NCI-H128 (cell line): ENCODE data around the gene RTN4RL1.
"Not testable (repeated sequence)": the region's sequence is repeated elsewhere in the genome, so short reads cannot be mapped to it uniquely, and the experiment has no call there.

Experiments used
- DNase-seq: peaks from one replicate; lab custom pipeline; 2025; ENCODE audit not compliant: unreplicated experiment; lab: John Stamatoyannopoulos, UW

The RTN4RL1 gene

DNA sequence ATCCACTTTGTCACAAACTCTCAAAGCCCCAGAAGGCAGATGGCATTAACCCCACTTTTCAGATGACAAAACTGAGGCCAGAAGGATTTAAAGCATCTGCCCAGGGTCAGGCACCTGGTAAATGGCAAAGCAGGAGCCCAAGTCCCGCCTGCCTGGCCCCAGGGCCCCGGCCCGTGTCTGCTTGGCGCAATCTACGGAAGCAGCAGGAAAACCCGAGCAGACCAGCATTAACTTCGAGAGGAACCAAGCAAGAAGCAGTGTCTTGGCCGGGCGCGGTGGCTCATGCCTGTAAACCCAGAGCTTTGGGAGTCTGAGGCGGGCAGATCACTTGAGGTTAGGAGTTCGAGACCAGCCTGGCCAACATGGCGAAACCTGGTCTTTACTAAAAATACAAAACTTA, 21.6 kb downstream of the RTN4RL1 start:
- DNase-seq = no peak

DNA sequence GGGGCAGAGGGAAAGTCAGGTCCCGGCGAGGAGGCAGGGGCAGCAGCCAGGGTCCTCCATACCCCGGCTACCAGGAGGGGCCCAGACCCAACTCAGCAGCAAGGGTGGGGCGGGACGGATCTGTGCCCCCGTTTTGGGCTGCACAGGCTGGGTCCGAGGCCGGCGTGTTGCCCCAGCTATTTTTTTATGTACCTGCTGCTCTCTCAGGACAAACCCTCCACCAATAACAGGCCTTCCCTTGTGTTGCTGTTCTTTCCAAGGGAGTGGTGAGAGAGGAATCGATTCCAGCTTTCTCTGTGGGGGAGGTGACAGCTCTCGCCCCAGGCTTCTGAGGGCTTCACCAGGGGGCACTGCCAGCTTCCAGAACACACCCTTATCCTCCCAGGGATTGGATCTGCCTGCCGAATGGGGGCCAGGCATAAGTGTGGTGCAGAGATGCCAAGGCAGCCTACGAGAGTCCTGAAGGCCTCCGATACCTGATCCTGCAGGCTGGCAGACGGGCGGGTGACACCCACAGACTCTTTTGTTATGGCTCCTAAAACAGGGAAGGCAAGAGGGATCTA, 22.3 kb downstream of the RTN4RL1 start:
- DNase-seq = no peak

DNA sequence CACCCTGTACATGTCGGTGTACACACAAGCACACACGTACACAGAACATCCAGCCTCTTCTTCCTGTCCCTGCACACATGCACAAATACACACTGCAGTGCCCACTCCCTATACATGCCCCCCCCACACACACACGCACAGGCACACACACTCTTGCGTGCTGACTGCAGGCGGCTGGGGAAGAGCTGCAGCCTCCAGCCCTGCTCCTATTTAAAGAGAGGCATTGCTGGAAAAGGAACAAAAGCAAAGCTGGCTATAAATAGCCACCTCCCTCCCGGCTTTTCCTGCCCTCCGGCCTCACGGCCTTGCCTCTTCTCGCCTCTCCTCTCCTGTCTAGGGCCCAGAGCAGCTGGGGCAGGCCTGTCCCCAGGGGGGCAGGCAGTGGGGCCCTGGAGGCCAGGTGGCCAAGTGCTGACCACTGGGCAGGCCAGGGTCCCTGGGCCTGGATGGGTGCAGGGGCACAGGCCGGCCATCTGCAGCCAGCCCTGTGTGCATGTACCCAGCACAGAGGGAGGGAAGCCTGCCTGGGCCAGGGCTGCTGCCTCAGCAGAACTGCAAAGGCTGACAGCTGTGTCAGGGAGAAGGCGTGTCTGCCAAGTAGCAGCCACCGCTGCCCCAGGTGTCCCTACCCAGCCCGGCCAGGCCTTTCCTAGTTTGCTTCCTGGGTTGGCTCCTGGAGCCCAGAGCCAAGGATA, 25.4 kb downstream of the RTN4RL1 start:
- no peak for DNase-seq

- no peak for DNase-seq
These were observed 27.0 kb downstream of the RTN4RL1 start for GRCh38 chr17:1997927-1998742.

DNA sequence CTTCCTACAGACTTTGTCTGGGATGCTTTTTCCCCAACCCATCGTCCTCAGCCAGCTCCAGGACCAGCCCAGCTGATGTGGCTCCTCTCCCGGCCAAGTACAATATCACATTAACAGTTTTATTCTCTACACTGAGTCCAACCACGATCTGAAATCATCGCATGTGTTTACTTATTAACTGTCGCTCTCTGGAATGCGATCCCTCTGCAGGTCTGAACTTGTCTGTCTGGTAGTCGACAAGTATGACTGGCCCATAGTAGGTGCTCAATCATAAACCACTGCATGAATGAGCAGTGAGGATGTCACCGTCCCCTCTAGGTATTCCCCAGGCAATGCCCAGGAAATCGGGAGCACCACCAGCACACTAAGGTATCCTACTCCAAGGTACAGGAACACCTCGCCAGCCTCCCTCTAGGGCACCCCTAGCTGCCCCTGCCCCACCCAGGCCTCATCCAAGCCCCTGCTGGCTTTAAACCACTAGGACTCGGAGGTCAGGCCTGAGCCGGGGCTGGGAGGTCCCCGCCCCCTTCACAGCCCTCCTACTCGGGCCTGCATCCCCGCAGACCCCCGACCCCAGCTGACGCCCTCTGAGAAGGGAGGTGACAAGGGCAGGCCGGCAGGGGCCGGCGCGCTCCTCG, 27.7 kb downstream of the RTN4RL1 start:
- no peak for DNase-seq

- DNase-seq = no peak
These were observed 28.3 kb downstream of the RTN4RL1 start for GRCh38 chr17:1996800-1997288.

DNA sequence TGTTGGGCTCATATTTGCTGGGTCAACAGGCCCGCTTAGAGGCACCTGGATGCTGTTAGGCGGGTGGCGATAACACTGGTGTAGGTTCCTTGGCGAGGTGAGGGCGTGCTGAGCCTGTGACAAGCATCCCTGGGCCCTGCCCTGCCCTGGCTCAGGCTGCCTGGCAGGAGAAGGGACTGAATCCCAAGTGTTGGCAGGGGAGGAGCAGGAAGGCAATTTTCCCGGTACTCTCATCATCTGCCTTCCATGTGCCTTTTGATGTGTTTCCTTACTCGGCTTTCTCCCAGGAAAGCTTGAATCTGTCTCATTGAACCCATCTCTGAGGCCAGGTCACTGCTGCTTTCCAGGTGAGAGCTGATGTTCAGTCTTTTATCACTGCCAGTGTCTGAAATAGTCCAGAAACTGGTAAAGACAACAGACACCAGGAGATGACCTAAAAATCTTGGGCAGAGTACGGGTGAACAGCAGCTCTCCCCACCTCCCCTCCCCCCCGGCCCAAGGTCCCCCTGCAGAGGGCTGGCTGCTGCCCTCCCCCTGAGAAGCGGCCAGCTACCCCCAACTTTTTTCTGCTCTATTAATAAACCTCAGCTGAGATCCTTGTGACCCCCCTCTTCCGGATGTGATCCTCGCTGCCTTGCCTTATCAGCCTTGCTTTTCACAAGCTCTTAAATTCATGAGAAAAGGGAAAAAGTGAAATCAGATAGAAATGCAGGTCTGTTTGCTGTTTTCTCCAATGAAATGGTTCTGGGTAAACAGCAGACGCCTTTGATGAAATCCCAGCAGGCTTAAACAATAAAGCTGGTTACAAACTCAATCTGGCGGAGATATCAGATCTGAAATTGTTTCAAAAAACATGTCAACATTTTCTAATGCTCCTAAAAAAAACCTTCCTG, 29.0 kb downstream of the RTN4RL1 start:
- DNase-seq = no peak

- DNase-seq = no peak
These were observed 29.7 kb downstream of the RTN4RL1 start for GRCh38 chr17:1995321-1995892.

GRCh38 chr17:1994707-1995106, 30.4 kb downstream of the RTN4RL1 start:
- DNase-seq = no peak

DNA sequence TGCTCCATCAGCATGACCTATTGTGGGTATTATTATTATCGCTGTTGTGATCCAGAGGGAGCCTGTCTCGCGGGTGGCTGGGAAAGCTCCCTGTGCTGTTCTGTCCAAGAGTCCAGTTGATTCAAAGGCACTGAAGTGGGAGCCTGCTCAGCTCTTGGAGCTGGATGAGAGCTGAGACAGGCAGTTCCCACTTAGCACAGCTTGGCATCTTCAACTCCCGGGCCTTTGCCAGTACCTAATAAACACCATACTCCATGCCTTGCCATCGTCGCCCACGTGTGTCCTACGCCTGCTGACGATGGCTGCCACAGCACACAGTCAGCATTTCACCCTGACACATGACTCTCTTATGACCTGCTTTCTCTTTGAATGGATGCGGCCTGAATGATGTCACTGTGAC, 32.6 kb downstream of the RTN4RL1 start:
- DNase-seq = no peak

DNA sequence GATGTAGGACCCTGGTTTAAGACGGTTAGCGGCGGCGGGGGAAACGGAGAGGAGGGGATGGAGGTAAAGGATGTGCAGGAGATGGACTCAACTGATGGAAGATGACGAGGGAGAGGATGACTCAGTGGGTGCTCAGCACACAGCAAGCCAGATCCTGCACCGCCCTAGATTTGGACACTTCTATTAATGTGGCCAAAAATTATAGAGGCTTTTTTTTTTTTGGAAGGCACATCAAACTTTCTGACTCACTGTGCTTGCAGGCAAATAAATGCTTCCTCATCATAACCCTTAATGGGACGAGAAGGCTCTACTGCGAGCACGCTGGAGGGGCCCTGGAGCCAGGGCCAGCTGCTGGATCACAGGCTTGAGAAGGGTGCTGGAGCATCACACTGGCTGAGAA, 36.0 kb downstream of the RTN4RL1 start:
- no peak for DNase-seq

DNA sequence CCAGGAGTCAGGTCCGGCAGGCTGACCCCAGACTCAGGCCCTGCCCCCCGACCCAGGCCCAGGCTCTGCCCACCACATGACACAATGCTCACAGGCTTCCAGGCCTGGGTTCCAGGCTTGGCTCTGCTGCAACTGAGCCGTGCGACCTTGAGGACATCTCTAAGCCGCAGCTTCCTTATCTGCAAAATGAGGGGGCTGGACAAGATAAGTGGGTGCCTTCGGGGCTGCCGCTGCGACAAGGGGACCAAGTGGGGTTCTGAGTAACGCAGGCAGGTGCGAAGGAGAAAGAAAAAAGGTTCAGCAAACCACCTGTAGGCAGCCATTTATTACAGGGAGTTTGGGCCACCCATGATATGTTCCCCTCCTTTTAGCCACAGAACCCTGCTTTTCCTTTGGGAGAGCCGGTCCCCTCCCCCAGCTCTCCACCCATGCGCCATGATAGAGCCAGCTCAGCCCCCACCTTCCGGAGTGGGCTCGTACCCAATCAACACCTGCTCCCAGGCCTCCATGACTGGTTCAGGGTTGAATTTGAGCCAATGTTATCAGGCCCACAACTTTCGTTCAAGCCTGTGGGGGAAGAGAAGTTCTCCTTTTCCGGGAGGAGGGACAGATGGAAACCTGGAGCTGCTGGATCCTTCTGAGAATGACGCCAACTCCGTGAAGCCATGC, 38.2 kb downstream of the RTN4RL1 start:
- no peak for DNase-seq

DNA sequence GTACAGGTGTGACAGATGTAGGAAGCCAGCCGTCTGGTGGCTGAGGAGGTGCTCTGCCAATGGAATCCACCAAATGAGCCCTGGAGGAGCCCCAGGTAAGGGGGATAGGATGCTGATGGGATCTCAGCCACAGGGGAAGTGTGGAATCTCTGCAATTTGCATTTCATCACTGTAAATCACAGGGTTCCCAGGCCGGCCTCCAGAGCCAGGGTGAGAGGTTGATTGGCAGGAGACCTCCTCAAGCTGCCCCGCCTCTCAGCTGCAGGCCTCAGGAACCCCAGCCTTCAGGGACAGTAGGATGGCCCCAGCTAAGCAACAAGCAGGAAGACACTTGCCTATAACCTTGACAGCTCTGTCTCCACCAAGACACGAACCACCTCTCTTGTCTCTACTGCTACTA, 39.4 kb downstream of the RTN4RL1 start:
- DNase-seq = no peak

DNA sequence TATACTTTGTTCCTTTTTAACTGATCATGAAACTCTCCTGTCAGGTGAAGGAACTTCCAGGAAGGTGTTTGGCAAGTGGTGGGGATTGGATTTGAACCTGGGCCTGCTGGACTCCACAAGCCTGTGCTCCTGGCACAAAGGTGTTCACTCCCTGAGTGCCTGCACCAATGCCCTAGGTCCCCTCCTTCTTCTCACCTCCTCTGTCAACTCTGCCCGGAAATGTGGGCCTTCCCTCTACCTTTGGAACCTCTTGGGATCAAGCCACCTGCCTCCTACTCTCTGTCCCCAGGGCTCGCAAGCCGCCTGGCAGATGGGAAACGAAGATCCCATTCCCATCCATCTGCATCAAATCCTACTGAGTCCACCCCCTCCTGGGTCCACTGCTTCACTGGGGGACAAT, 40.0 kb downstream of the RTN4RL1 start:
- DNase-seq = no peak

GRCh38 chr17:1982793-1983366, 42.3 kb downstream of the RTN4RL1 start:
- not testable (repeated sequence) for DNase-seq

- DNase-seq = no peak
These were observed 44.4 kb downstream of the RTN4RL1 start for GRCh38 chr17:1980665-1981250.

DNA sequence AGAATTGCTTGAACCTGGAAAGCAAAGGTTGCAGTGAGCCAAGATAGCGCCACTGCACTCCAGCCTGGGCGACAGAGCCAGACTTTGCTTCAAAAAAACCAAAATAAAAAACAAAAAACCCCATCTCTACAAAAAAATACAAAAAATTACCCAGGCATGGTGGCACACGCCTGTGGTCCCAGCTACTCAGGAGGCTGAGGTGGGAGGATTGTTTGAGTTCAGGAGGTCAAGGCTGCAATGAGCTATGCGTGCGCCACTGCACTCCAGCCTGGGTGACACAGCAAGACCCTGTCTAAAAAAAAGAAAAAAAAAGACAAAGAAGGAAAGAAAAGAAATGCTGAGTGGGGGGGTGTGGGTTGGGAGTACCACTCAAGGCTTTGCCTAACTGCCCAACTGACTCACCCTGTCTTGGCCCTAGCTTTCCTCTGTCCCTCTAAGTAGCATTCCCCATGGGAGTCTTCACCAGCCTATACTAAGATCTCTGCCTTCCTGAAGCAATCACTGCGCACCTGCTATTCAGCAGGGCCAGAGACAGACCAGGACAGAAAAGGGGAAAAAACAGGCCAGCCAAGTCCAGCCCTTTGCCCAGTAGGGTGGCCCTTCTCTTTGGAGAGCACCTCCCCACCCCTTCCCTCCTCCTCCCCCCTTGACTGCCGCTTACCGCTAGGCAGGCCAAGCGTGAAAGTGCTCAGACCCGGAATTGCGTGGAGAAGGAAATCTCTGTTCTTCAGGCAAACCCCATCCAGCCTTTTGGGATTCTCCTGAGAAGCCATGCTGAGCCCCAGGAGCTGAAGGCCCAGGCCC, 45.8 kb downstream of the RTN4RL1 start:
- no peak for DNase-seq

DNA sequence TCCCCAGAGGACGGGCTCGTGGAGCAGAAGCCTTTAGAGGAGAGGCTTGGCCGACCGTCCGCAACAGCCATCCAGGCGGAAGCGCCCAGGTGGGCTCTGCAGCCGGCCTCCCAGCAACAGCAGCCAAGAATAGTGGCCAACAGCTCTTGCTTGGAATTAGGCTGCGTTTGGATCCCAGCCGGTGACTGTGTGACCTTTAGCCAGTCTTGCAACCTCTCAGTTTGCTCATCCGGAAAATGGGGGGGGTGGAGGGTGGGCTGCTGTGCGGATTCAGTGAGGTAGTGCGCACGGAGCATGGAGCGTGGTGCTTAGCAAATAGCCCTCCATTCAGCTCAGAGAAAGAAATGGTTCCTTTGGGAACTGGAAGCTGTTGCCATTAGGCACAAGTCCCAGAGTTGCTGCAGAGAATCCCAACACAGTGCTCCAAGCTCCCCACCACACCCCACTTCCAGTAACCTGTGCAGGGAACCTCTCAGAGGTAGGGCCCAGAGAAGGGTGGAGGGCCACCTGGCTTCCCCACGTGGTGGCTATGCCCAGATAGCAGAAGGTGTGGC, 46.7 kb downstream of the RTN4RL1 start:
- DNase-seq = no peak
